ENCODE results near the gene TBXA2R.

TBXA2R gene

DNA sequence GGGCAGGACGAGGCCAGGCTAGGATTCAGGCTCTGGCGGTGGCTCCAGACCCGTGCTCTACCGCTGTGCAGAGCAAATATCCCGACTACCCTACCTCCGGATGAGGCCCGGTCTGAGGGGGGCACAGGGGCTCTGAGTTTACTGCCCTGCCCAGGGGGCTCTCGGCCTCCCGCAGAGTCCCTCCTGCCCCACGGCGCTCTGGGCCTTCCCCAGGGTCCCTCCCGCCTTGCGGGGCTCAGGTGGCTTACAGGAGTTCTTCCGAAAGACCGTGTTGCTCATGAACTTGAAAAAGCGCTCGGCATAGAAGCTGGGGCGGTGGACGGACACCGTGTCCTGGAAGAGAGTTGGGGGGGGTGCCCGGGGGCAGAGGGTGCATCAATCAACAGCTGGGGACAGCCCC is 39.1 kb upstream of the TBXA2R start:
- Mint-ChIP-seq H3K36me3 (ENCODE audit: insufficient read depth) (peaks cover 12% of the 10 kb centered on the region), H3K4me3 (no peak overlapping the region), H3K4me1 (no peaks in the 10 kb centered on the region), H3K27ac (ENCODE audit: low read depth) (no peak overlapping the region), H3K27me3 (no peaks in the 10 kb centered on the region), H3K9me3 (no peaks in the 10 kb centered on the region)
- no peak for ATAC-seq (replicated peaks; ENCODE audit: extremely low read depth, poor library complexity, severe bottlenecking)
- DNase-seq (ENCODE audit: low spot score in 2 of 2) = no peak

DNA sequence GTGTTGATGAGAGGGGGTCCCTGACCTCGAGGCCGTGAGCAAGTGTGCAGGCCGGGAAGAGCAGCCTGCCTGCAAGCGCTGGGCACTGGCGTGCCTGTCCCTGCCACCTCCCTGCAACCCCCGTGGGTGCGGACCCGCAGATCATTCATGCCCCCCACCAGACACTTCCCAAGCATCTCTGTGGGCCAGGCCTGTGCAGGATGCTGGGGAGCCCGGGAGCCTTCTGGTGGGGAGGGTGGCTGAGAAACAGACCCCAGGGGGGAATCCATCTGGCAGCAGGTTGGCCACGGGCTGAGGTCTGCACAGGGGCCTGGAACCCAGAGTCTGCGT is 38.4 kb upstream of the TBXA2R start:
- H3K4me1 Mint-ChIP-seq = no peaks in the 10 kb centered on the region
- no peak for DNase-seq (ENCODE audit: low spot score in 2 of 2)
- H3K4me3 Mint-ChIP-seq = no peak overlapping the region
- no peaks in the 10 kb centered on the region for H3K9me3 Mint-ChIP-seq
- H3K36me3 Mint-ChIP-seq (ENCODE audit: insufficient read depth) = peaks cover 10% of the 10 kb centered on the region
- H3K27ac Mint-ChIP-seq (ENCODE audit: low read depth) = no peak overlapping the region
- ATAC-seq (replicated peaks; ENCODE audit: extremely low read depth, poor library complexity, severe bottlenecking) = no peak
- no peaks in the 10 kb centered on the region for H3K27me3 Mint-ChIP-seq

DNA sequence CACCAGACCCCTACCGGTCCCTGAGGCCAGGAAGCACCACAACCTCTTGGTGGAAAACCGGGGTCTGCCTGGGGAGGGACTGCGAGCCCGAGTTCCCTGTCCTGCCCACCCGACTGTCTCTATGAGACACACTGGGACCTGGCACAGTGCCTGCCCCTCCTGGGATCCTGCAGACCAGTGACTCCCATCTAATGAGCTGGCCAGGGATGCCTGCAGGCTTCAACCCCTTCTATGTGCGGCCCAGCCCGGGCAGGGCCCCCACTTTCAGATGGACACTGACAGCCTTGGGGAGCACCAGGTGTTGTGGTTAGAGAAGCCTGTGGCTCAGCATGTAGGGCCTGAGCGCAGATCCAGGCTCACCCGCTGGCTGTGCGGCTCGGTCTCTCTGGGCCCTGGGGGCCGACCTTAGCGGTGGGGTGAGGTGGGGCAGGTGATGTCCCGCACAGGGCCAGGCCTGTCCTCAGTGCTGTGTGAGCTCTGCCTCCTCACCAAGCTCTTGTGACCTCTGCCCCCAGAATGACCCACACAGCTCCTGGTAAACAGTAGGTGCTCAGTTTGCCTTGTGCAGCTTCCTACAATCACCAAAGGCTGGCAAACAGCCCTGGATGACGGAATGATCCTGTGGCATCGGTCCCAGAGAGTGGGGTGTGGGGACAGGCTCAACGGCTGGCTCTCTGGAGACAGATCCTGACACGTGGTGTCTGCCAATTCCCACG is 37.8 kb upstream of the TBXA2R start:
- Mint-ChIP-seq H3K4me1 (no peaks in the 10 kb centered on the region), H3K9me3 (no peaks in the 10 kb centered on the region), H3K4me3 (no peak overlapping the region), H3K36me3 (ENCODE audit: insufficient read depth) (peaks cover 11% of the 10 kb centered on the region), H3K27ac (ENCODE audit: low read depth) (no peak overlapping the region), H3K27me3 (no peaks in the 10 kb centered on the region)
- no peak for DNase-seq (ENCODE audit: low spot score in 2 of 2)
- no peak for ATAC-seq (replicated peaks; ENCODE audit: extremely low read depth, poor library complexity, severe bottlenecking)

DNA sequence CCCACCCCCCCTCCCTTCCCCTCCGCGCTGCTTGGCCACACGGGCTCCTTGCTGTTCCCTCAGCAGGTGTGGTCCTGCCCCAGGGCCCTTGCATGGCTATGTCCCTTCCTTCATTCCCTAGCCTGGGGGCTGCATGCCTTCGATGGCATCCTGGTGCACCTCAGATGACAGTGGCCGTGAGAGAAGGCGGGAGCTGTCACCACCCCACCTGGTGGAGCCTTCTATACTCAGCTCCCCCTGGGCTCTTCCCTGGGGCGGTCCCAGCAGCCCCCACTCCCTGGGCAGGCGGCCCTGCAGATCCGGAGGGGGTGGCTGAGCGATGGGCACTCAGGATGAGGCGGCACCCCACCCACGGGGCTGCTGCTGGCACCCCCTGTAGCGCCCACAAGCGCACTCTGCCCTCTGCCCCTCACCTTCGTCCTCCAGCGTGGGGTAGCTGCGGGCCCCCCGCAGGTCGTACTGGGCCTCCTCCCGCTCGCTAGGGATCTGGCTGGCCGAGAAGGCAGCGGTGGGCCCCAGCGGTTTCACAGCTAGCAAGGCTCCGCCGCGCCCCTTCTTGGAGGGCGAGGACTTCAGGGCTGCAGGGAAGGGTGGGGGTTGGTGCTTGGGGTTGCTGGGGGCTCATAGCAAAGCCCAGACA is 37.1 kb upstream of the TBXA2R start:
- H3K4me1 Mint-ChIP-seq = no peaks in the 10 kb centered on the region
- no peak overlapping the region for H3K4me3 Mint-ChIP-seq
- no peaks in the 10 kb centered on the region for H3K27me3 Mint-ChIP-seq
- no peak for DNase-seq (ENCODE audit: low spot score in 2 of 2)
- H3K9me3 Mint-ChIP-seq = no peaks in the 10 kb centered on the region
- H3K36me3 Mint-ChIP-seq (ENCODE audit: insufficient read depth) = peaks cover 14% of the 10 kb centered on the region
- ATAC-seq (replicated peaks; ENCODE audit: extremely low read depth, poor library complexity, severe bottlenecking) = no peak
- H3K27ac Mint-ChIP-seq (ENCODE audit: low read depth) = no peak overlapping the region

DNA sequence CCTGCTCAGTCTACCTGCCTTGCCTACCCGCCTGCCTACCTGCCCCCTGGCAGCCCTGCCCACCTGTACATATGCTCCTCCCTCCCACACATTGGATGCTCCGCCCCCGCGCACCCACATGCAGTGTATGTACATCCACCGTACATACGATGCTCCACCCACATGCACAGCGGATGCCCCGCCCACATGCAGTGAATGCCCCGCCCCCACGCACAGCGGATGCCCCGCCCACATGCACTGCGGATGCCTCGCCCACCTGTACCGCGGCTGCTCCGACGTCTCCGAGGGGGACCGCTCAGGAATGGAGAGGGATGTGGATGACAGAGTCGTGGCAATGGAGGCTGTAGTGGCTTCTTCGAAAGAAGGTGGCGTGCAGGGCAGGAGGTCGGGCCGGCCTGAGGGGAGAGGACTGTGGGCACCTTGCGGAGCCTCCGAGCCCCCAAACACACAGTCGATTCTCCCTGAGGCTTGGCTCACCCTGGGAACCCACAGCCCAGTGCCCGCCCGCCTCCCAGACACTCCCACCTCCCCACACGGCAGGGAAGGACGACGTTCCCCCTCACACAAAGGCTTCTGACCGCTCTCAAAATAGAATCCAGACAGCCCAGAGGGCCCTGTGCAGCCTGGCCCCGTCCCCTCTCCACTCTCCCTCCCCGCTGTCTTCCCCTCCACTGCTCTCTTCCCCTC is 36.5 kb upstream of the TBXA2R start:
- peaks cover 17% of the 10 kb centered on the region for H3K36me3 Mint-ChIP-seq (ENCODE audit: insufficient read depth)
- DNase-seq (ENCODE audit: low spot score in 2 of 2) (no peak), ATAC-seq (replicated peaks; ENCODE audit: extremely low read depth, poor library complexity, severe bottlenecking) (no peak)
- no peak overlapping the region for H3K4me3 Mint-ChIP-seq
- no peak overlapping the region for H3K27ac Mint-ChIP-seq (ENCODE audit: low read depth)
- no peaks in the 10 kb centered on the region for H3K4me1 Mint-ChIP-seq
- H3K9me3 Mint-ChIP-seq = no peaks in the 10 kb centered on the region
- H3K27me3 Mint-ChIP-seq = no peaks in the 10 kb centered on the region

DNA sequence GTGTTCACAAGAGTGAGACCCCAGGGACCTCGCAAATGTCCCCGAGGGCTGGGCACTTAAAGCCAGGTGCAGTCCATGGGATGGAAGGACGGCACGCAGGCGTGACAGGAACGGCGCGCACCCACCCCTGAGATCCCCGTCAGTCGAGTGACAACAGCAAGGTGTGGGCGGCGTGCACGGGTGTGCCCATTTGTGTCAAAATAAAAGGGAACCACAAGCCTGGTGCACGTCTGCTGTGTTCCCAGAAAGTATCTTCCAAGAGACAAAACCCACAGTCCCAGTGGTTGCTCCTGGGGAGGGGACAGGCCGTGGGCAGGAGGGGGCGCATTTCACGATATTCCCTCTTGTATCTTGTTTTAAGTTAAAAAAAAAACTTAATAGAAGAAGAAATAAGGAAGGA is 35.6 kb upstream of the TBXA2R start:
- Mint-ChIP-seq H3K4me1 (no peaks in the 10 kb centered on the region), H3K27ac (ENCODE audit: low read depth) (no peak overlapping the region), H3K9me3 (no peaks in the 10 kb centered on the region), H3K36me3 (ENCODE audit: insufficient read depth) (peaks cover 17% of the 10 kb centered on the region), H3K4me3 (no peak overlapping the region), H3K27me3 (no peaks in the 10 kb centered on the region)
- ATAC-seq (replicated peaks; ENCODE audit: extremely low read depth, poor library complexity, severe bottlenecking) = no peak
- no peak for DNase-seq (ENCODE audit: low spot score in 2 of 2)

DNA sequence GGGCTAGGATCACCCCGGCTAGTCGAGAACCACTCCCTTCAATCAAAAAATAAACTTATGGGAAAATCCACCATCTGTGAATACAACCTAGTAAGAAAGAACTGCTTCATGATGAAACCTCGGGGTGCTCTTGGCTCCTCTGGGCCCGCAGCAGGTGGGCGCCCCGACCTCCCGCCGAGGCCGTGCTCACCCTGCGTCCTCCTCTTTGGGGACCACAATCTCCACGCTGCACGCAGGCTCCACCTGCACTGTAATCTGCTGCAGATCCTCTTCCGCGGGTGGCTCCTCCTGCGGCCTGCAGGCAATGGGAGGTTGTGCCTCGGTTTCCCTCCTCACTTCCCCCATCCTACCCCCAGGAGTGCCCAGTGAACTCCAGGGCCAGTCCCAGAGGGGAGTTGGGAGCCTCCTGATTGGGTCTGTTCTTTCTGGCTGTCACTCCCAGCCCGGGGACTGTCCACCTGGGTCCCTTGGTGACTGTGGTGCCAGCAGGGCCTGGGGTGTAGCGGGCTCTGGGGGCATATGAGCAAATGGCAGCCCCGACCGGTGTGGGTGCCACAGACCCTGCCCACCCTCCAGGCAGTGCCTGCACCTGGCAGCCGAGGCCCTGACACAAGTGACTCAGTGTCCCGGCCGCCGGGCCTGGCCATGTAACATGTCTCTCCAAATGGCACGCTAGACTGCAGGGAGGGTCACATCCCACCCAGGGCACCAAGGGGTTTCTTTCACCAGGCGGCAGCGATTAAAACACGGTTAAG is 35.0 kb upstream of the TBXA2R start:
- DNase-seq (ENCODE audit: low spot score in 2 of 2) = no peak
- Mint-ChIP-seq H3K27ac (ENCODE audit: low read depth) (no peak overlapping the region), H3K36me3 (ENCODE audit: insufficient read depth) (peaks cover 17% of the 10 kb centered on the region), H3K27me3 (no peaks in the 10 kb centered on the region), H3K4me3 (no peak overlapping the region), H3K4me1 (no peaks in the 10 kb centered on the region), H3K9me3 (no peaks in the 10 kb centered on the region)
- no peak for ATAC-seq (replicated peaks; ENCODE audit: extremely low read depth, poor library complexity, severe bottlenecking)

DNA sequence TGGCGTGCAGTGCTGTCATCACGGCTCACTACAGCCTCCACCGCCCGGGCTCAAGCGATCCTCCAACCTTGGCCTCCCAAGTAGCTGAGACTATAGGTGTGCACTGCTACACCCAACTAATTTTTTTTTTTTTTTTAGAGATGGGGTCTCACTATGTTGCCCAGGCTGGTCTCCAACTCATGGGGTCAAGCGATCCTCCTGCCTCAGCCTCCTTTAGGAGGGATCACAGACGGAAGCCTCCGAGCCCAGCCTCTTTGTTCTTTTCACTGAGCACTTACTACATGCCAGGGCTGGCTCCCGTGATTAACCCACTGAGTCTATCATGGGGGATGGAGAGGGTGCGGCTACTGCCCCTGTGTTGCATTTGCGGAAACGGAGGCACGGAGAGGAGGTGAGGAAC is 32.8 kb upstream of the TBXA2R start:
- Mint-ChIP-seq H3K4me3 (no peak overlapping the region), H3K9me3 (no peaks in the 10 kb centered on the region), H3K27me3 (no peaks in the 10 kb centered on the region), H3K36me3 (ENCODE audit: insufficient read depth) (peaks cover 15% of the 10 kb centered on the region), H3K4me1 (peaks cover 2% of the 10 kb centered on the region), H3K27ac (ENCODE audit: low read depth) (no peak overlapping the region)
- no peak for ATAC-seq (replicated peaks; ENCODE audit: extremely low read depth, poor library complexity, severe bottlenecking)
- no peak for DNase-seq (ENCODE audit: low spot score in 2 of 2)

DNA sequence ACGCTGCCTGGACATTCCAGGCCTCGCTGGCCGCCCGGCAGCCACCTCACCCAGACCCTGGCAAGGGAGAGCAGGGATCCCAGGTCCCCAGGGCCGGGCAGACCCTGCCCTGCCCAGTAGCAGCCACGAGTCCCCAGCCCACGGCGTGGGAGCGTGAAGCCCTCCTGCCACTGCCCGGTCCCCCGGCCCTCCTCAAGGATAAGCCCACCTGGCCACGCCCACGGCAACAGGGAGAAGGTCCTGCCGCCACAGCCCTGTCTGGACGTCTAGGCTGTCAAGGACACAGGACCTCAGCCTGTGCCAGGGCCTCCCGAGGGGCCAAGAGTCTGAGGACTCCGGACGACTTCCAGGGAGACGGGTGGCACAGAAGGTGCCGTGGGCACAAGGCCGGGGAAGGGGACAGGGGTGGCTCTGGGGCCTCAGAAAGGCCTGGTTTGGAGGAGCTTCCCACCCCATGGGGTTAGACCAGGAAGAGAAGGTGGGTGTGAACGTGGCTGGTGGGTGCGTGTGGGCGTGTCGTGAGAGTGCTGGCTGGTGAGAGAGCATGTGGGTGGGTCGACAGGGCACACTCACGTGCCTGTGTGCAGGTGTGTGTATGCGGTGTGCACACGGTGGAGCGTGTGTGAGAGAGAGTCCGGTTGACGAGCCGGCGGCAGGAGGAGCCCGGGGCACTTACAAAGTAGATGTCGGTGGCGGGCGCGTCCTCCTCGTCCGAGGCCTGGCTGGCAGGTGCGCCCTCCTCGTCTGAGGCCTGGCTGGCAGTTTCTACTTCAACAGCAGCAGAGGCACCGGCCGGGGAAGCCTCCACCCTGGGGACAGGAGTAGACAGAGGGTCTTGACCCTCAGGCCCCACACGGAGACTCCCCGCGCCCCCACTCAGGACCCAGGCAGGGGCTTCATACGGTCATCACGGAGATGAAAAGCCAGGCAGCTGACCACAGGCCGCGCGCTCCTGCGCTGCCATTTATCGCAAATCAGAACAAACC is 31.8 kb upstream of the TBXA2R start:
- H3K9me3 Mint-ChIP-seq = no peaks in the 10 kb centered on the region
- peaks cover 12% of the 10 kb centered on the region for H3K36me3 Mint-ChIP-seq (ENCODE audit: insufficient read depth)
- ATAC-seq (replicated peaks; ENCODE audit: extremely low read depth, poor library complexity, severe bottlenecking) (no peak), DNase-seq (ENCODE audit: low spot score in 2 of 2) (no peak)
- no peak overlapping the region for H3K27ac Mint-ChIP-seq (ENCODE audit: low read depth)
- no peak overlapping the region for H3K4me3 Mint-ChIP-seq
- H3K4me1 Mint-ChIP-seq = peaks cover 6% of the 10 kb centered on the region
- H3K27me3 Mint-ChIP-seq = no peaks in the 10 kb centered on the region

DNA sequence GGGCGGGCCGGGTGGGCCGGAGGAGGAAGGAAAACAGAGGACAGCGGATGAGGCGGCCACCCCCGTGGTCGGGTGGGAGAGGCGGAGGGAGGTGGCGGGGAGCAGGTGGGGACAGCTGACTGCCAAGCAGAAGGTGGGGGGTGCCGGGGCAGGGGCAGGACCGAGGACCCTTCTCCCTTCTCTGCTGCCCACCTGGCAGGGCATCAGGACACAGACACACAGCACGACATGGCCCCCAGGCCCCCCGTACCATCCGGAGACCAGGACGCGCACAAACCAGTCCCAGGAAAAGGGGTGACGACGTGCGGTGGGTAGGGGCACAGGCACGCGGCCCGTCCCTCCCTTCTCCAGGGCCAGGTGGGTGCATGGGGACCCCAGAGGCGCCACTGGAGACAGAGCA is 30.9 kb upstream of the TBXA2R start:
- peaks cover 12% of the 10 kb centered on the region for H3K36me3 Mint-ChIP-seq (ENCODE audit: insufficient read depth)
- ATAC-seq (replicated peaks; ENCODE audit: extremely low read depth, poor library complexity, severe bottlenecking) = no peak
- peaks cover 6% of the 10 kb centered on the region for H3K4me1 Mint-ChIP-seq
- H3K27me3 Mint-ChIP-seq = no peaks in the 10 kb centered on the region
- H3K9me3 Mint-ChIP-seq = no peaks in the 10 kb centered on the region
- H3K4me3 Mint-ChIP-seq = no peak overlapping the region
- H3K27ac Mint-ChIP-seq (ENCODE audit: low read depth) = no peak overlapping the region
- no peak for DNase-seq (ENCODE audit: low spot score in 2 of 2)

DNA sequence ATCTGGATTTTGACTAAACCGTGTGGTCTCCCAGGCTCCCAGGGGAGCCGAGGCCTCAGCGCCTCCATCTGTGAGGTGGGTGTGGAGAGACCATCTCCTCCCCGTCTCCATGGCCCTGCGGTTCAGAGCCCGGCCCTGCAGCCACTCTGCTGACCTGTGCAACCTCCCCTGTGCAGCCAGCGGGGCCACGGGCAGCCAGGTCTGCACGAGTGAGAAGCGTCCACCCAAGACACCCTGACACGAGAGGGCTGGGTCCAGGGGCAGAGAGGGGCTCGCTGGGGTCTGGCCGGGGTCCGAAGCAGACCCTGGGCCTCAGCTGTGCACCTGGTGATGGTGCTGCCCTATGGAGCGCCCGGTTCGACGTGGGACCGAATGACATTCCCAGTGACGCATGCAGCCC is 30.3 kb upstream of the TBXA2R start:
- Mint-ChIP-seq H3K4me1 (peaks cover 6% of the 10 kb centered on the region), H3K36me3 (ENCODE audit: insufficient read depth) (peaks cover 12% of the 10 kb centered on the region), H3K27ac (ENCODE audit: low read depth) (peak overlapping the region; percentile 67), H3K4me3 (no peak overlapping the region), H3K9me3 (no peaks in the 10 kb centered on the region), H3K27me3 (no peaks in the 10 kb centered on the region)
- ATAC-seq (replicated peaks; ENCODE audit: extremely low read depth, poor library complexity, severe bottlenecking) (no peak), DNase-seq (ENCODE audit: low spot score in 2 of 2) (no peak)

DNA sequence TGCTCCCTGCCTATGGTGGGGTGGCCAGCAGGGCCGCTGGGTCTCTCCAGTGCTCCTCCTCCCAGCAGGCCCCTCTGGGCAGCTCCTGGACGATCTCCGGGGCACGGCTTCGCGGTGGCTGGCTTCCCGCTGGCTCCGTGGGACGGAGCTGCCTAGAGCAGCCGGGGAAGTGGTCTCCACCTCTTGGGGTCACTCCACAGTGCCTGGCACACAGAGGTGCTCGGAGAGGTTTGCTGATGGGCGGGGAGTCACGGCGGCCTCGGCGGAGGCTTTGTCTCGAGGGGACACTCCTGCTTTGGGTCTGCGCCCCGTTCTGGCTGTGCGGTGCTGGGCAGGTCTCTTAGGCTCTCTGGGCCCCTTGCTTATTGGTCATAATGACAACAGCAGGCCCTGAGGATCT is 29.8 kb upstream of the TBXA2R start:
- DNase-seq (ENCODE audit: low spot score in 2 of 2) (no peak), ATAC-seq (replicated peaks; ENCODE audit: extremely low read depth, poor library complexity, severe bottlenecking) (no peak)
- Mint-ChIP-seq H3K4me3 (no peak overlapping the region), H3K4me1 (peaks cover 6% of the 10 kb centered on the region), H3K36me3 (ENCODE audit: insufficient read depth) (peaks cover 11% of the 10 kb centered on the region), H3K27me3 (no peaks in the 10 kb centered on the region), H3K9me3 (no peaks in the 10 kb centered on the region), H3K27ac (ENCODE audit: low read depth) (peak overlapping the region; percentile 67)

Measured in central memory CD8-positive, alpha-beta T cell (primary cell).